IMR-90 (cell line): Measurements from ENCODE around the gene NHLRC2. TPM values are rescaled to one million over a fixed set of nuclear protein-coding genes. Genes with fewer than 3 reads are reported as not detected.

Experiments
- ATAC-seq: fragments of 200-7000 bp; cut with Tn5 transposase; 2 replicates; pipeline ENCODE4 v1.9.1; 2020; ENCODE audit warnings: low read depth, mild to moderate bottlenecking, moderate library complexity
- BruUV-seq: library from RNA; stranded (reverse); fragments of 400-500 nt; replicated peaks from 2 replicates; lab custom pipeline; 2021; lab: Mats Ljungman, UMichigan
- CTCF ChIA-PET: fragments of 300-600 bp; formaldehyde crosslinking; extraction: SDS; loops from one replicate; lab custom pipeline; 2021; ENCODE audit warnings: antibody characterized with exemption; lab: Yijun Ruan, JAX
- POLR2A ChIA-PET: fragments of 300-600 bp; sonication (Branson Sonifier 250); formaldehyde crosslinking; loops from one replicate; lab custom pipeline; 2022; ENCODE audit warnings: antibody characterized with exemption; ENCODE audit not compliant: unreplicated experiment; lab: Charles Lee
- DNase-seq: peaks from one replicate; pipeline ENCODE4 v3.0.0; 2013
- H2AFZ ChIP-seq: replicated peaks from 2 replicates; pipeline ENCODE3; 2013; ENCODE audit warnings: low read length, mild to moderate bottlenecking; ENCODE audit not compliant: poor library complexity
- H2AK5ac ChIP-seq: 2 replicates; pipeline ENCODE4 v1.6.1; 2013; ENCODE audit warnings: low read depth, low read length, inconsistent platforms
- H2AK9ac ChIP-seq: replicated peaks from 2 replicates; pipeline ENCODE3; 2013; ENCODE audit warnings: mild to moderate bottlenecking, low read depth, low read length, moderate library complexity; ENCODE audit not compliant: poor library complexity
- H2BK120ac ChIP-seq: 2 replicates; pipeline ENCODE4 v1.6.1; 2013; ENCODE audit warnings: low read depth, low read length, inconsistent platforms
- H2BK15ac ChIP-seq: 3 replicates; pipeline ENCODE4 v1.6.1; 2013; ENCODE audit warnings: low read depth, low read length, inconsistent platforms
- H2BK20ac ChIP-seq: 2 replicates; pipeline ENCODE4 v1.6.1; 2013; ENCODE audit warnings: low read depth, mild to moderate bottlenecking, inconsistent platforms, low read length, moderate library complexity
- H2BK5ac ChIP-seq: 2 replicates; pipeline ENCODE4 v1.6.1; 2013; ENCODE audit warnings: mild to moderate bottlenecking, low read depth, low read length, inconsistent platforms; ENCODE audit not compliant: poor library complexity, severe bottlenecking
- H3K14ac ChIP-seq: replicated peaks from 2 replicates; pipeline ENCODE4 v1.6.1; 2013; ENCODE audit warnings: low read depth, low read length, inconsistent platforms
- H3K18ac ChIP-seq: 2 replicates; pipeline ENCODE4 v1.6.1; 2013; ENCODE audit warnings: low read depth, low read length, control low read depth
- H3K23ac ChIP-seq: 2 replicates; pipeline ENCODE4 v1.6.1; 2013; ENCODE audit warnings: low read depth, low read length, inconsistent platforms
- H3K27ac ChIP-seq: 2 replicates; pipeline ENCODE4 v1.5.1; 2013; ENCODE audit warnings: mild to moderate bottlenecking, control low read depth, low read length; ENCODE audit not compliant: insufficient read depth
- H3K27me3 ChIP-seq: 2 replicates; pipeline ENCODE4 v1.6.1; 2013; ENCODE audit warnings: low read length; ENCODE audit not compliant: control insufficient read depth, insufficient read depth
- H3K36me3 ChIP-seq: 2 replicates; pipeline ENCODE4 v1.6.1; 2013; ENCODE audit warnings: low read length, mixed read lengths; ENCODE audit not compliant: control insufficient read depth, insufficient read depth
- H3K4ac ChIP-seq: 2 replicates; pipeline ENCODE4 v1.6.1; 2013; ENCODE audit warnings: low read depth, low read length, inconsistent platforms
- H3K4me1 ChIP-seq: 2 replicates; pipeline ENCODE4 v1.6.1; 2013; ENCODE audit warnings: low read length, mixed read lengths; ENCODE audit not compliant: control insufficient read depth, insufficient read depth
- H3K4me2 ChIP-seq: 2 replicates; pipeline ENCODE4 v1.6.1; 2013; ENCODE audit warnings: low read depth, mild to moderate bottlenecking, control low read depth, low read length, moderate library complexity
- H3K4me3 ChIP-seq: 2 replicates; pipeline ENCODE4 v1.5.1; 2013; ENCODE audit warnings: low read depth, mild to moderate bottlenecking, control low read depth, low read length, moderate library complexity; ENCODE audit not compliant: insufficient read depth
- H3K56ac ChIP-seq: 2 replicates; pipeline ENCODE4 v1.6.1; 2013; ENCODE audit warnings: low read length, inconsistent platforms; ENCODE audit not compliant: insufficient read depth; ENCODE audit errors: extremely low read depth
- H3K79me1 ChIP-seq, 2 experiments: 2 replicates each; pipeline ENCODE4 v1.6.1; 2013; ENCODE audit warnings: low read length in 2 of 2, inconsistent platforms in 1 of 2, low read depth in 1 of 2
- H3K9ac ChIP-seq: 2 replicates; pipeline ENCODE4 v1.6.1; 2013; ENCODE audit warnings: low read depth, low read length, control low read depth
- H3K9me1 ChIP-seq: 2 replicates; pipeline ENCODE4 v1.6.1; 2013; ENCODE audit warnings: low read length, inconsistent platforms; ENCODE audit not compliant: insufficient read depth
- H3K9me3 ChIP-seq: 2 replicates; pipeline ENCODE4 v1.6.1; 2013; ENCODE audit warnings: low read length; ENCODE audit not compliant: control insufficient read depth, insufficient read depth
- H4K20me1 ChIP-seq: 2 replicates; pipeline ENCODE4 v1.6.1; 2013; ENCODE audit warnings: low read length, inconsistent platforms; ENCODE audit not compliant: insufficient read depth
- H4K5ac ChIP-seq: 2 replicates; pipeline ENCODE4 v1.6.1; 2013; ENCODE audit warnings: mild to moderate bottlenecking, low read depth, low read length, control low read depth
- H4K8ac ChIP-seq, 2 experiments: 2 replicates each; pipeline ENCODE4 v1.6.1; 2013; ENCODE audit warnings: low read depth in 2 of 2, low read length in 2 of 2, control low read depth in 1 of 2, inconsistent platforms in 1 of 2
- H4K91ac ChIP-seq: 2 replicates; pipeline ENCODE4 v1.6.1; 2013; ENCODE audit warnings: low read depth, low read length, inconsistent platforms; ENCODE audit not compliant: insufficient read depth
- BHLHE40 ChIP-seq: fragments of 150-350 bp; IDR thresholded peaks from 2 replicates; pipeline ENCODE4 v1.6.1; 2016; ENCODE audit warnings: mild to moderate bottlenecking, low read depth, low read length
- CEBPB ChIP-seq: IDR thresholded peaks from 2 replicates; pipeline ENCODE4 v1.6.1; 2012; ENCODE audit warnings: low read depth, low read length, improper control_type of control experiment
- CHD1 ChIP-seq: IDR thresholded peaks from 2 replicates; pipeline ENCODE4 v1.6.1; 2012; ENCODE audit warnings: low read depth, low read length, improper control_type of control experiment
- FOS ChIP-seq: fragments of 150-350 bp; IDR thresholded peaks from 2 replicates; pipeline ENCODE4 v1.6.1; 2016; ENCODE audit warnings: low read depth, low read length
- MAFK ChIP-seq: IDR thresholded peaks from 2 replicates; pipeline ENCODE4 v1.6.1; 2012; ENCODE audit warnings: low read depth, low read length, improper control_type of control experiment
- RCOR1 ChIP-seq: IDR thresholded peaks from 2 replicates; pipeline ENCODE4 v1.6.1; 2012; ENCODE audit warnings: mild to moderate bottlenecking, low read length, improper control_type of control experiment; ENCODE audit not compliant: insufficient replicate concordance
- RFX5 ChIP-seq: IDR thresholded peaks from 2 replicates; pipeline ENCODE4 v1.8.0; 2012; ENCODE audit warnings: low read depth, mild to moderate bottlenecking, low read length, moderate library complexity
- WGBS, 2 experiments: methylation state at CpG; one replicate each; pipeline versions ENCODE4 v1.1.5 to v1.1.7; 2013; ENCODE audit warnings: missing lambda C conversion rate in 2 of 2; ENCODE audit not compliant: insufficient read length in 1 of 2; ENCODE audit errors: extremely low coverage in 2 of 2; 5-methylcytosine and 5-hydroxymethylcytosine counted together
- dilution Hi-C: fragments of 300-500 bp; cut with HindIII; formaldehyde crosslinking; loops from one replicate; pipeline ENCODE4 v1.14.3; 2018; ENCODE audit warnings: low sequenced_read_pairs; ENCODE audit not compliant: unreplicated experiment
- in situ Hi-C: fragments of 300-500 bp; cut with MboI; formaldehyde crosslinking; loops from 3 replicates; pipeline ENCODE4 v1.14.3; 2019; ENCODE audit warnings: low sequenced_read_pairs, inconsistent platforms, mixed read lengths
- intact Hi-C: fragments of 100-400 bp; cut with micrococcal nuclease; formaldehyde crosslinking; loops from 2 replicates; pipeline ENCODE4 v1.10.0; 2022
- polyA plus RNA-seq, 3 experiments: library from polyadenylated mRNA; depleted of rRNA; stranded (reverse); fragments of >200 nt; gene quantifications; 2 replicates each; pipeline ENCODE4 v1.2.3, GENCODE V29; 2012; ENCODE audit warnings: low replicate concordance in 1 of 3
- total RNA-seq: library from RNA; depleted of rRNA; stranded (reverse); fragments of >200 nt; gene quantifications from 2 replicates; pipeline ENCODE4 v1.2.3, GENCODE V29; 2012
- TF ChIP-seq, protein P1 (sequence below): fragments of 150-350 bp; IDR thresholded peaks from 2 replicates; pipeline ENCODE4 v1.6.1; 2016; ENCODE audit warnings: low read depth, mild to moderate bottlenecking, low read length, moderate library complexity, borderline replicate concordance
- TF ChIP-seq, protein P2 (sequence below): conservative IDR thresholded peaks from 2 replicates; pipeline ENCODE4 v1.5.1; 2012; ENCODE audit warnings: mild to moderate bottlenecking, low read depth, low read length, improper control_type of control experiment
- TF ChIP-seq, protein P3 (sequence below): fragments of 150-350 bp; IDR thresholded peaks from 2 replicates; pipeline ENCODE4 v1.6.1; 2017; ENCODE audit warnings: mild to moderate bottlenecking, antibody characterized with exemption, low read length, low read depth

The NHLRC2 gene
- total and polyA plus RNA-seq, 2 of the 4 experiments (the other 2 are of a cell fraction), result 3.0 to 11.8 TPM

DNA sequence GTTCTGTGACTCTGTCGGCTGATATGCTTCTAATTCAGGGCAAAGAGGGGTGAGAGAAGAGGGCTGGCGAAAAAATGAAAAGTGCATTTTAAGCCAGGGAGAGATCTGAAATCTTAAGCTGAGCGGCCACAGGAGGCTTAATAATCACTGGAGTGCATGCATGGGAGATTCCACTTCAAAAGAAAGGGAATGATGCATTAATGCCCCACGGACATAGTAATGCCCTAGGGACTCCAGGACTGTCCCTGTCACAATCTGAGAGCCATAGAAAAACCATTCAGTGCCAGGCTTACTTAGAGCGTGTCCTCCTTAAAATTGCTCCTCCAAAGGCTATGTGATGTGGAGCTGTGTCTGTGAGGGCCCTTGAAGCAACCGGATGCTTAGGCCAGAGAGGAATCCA, 75.1 kb downstream of the NHLRC2 start:
- Histone ChIP-seq H3K4me1 (no peaks in the 10 kb centered on the region), H3K4me2 (no peak overlapping the region), H3K9ac (no peak overlapping the region), H2BK20ac (no peak overlapping the region), H2BK120ac (no peak overlapping the region), H4K20me1 (no peaks in the 10 kb centered on the region), H3K36me3 (no peaks in the 10 kb centered on the region), H3K79me1 (no peaks in the 10 kb centered on the region), H3K9me1 (no peaks in the 10 kb centered on the region), H2BK5ac (no peak overlapping the region), H3K27ac (no peak overlapping the region), H3K4ac (no peak overlapping the region), H3K4me3 (no peak overlapping the region), H3K9me3 (peaks cover 3% of the 10 kb centered on the region), H2BK15ac (no peak overlapping the region), H3K18ac (no peak overlapping the region), H3K14ac (no peak overlapping the region), H2AFZ (no peak overlapping the region), H4K5ac (no peak overlapping the region), H3K27me3 (peaks cover 2% of the 10 kb centered on the region; the same call in 1 of the 2 replicates), H2AK9ac (no peak overlapping the region), H4K91ac (no peak overlapping the region), H3K56ac (no peak overlapping the region), H2AK5ac (no peak overlapping the region), H3K23ac (no peak overlapping the region), H4K8ac (no peak overlapping the region)
- intact Hi-C loops, result no loop called here
- no TSS peak for BruUV-seq
- POLR2A ChIA-PET, result no interaction called here
- TF ChIP-seq RFX5, result no peak
- no peak for TF ChIP-seq FOS
- TF ChIP-seq MAFK, result no peak
- TF ChIP-seq, protein P1, sequence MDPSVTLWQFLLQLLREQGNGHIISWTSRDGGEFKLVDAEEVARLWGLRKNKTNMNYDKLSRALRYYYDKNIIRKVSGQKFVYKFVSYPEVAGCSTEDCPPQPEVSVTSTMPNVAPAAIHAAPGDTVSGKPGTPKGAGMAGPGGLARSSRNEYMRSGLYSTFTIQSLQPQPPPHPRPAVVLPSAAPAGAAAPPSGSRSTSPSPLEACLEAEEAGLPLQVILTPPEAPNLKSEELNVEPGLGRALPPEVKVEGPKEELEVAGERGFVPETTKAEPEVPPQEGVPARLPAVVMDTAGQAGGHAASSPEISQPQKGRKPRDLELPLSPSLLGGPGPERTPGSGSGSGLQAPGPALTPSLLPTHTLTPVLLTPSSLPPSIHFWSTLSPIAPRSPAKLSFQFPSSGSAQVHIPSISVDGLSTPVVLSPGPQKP, result no peak
- no peak for TF ChIP-seq RCOR1
- TF ChIP-seq CEBPB, result no peak
- no peak for TF ChIP-seq CHD1
- TF ChIP-seq, protein P2, sequence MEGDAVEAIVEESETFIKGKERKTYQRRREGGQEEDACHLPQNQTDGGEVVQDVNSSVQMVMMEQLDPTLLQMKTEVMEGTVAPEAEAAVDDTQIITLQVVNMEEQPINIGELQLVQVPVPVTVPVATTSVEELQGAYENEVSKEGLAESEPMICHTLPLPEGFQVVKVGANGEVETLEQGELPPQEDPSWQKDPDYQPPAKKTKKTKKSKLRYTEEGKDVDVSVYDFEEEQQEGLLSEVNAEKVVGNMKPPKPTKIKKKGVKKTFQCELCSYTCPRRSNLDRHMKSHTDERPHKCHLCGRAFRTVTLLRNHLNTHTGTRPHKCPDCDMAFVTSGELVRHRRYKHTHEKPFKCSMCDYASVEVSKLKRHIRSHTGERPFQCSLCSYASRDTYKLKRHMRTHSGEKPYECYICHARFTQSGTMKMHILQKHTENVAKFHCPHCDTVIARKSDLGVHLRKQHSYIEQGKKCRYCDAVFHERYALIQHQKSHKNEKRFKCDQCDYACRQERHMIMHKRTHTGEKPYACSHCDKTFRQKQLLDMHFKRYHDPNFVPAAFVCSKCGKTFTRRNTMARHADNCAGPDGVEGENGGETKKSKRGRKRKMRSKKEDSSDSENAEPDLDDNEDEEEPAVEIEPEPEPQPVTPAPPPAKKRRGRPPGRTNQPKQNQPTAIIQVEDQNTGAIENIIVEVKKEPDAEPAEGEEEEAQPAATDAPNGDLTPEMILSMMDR, result no peak
- TF ChIP-seq, protein P3, sequence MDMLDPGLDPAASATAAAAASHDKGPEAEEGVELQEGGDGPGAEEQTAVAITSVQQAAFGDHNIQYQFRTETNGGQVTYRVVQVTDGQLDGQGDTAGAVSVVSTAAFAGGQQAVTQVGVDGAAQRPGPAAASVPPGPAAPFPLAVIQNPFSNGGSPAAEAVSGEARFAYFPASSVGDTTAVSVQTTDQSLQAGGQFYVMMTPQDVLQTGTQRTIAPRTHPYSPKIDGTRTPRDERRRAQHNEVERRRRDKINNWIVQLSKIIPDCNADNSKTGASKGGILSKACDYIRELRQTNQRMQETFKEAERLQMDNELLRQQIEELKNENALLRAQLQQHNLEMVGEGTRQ, result no peak
- no peak for TF ChIP-seq BHLHE40
- in situ Hi-C loops, result no loop called here
- WGBS, 2 experiments, result 0% methylated on average over 1 of the region's 6 CpGs; no CpG with 5 or more reads in 1 of the 2 experiments
- CTCF ChIA-PET, result no interaction called here
- dilution Hi-C loops, result no loop called here
- ATAC-seq (no peak), DNase-seq (no peak)
